Memory B cell (primary cell): ENCODE data around the gene KDM2A.

Source experiments
- ATAC-seq: fragments of 150-1000 bp; cut with Tn5 transposase; 2 replicates; pipeline ENCODE4 v1.10.0; 2021; ENCODE audit warnings: low read depth, mild to moderate bottlenecking, moderate library complexity
- DNase-seq, 2 donors: peaks; one replicate each; pipeline ENCODE4 v3.0.0; 2022; ENCODE audit warnings: low spot score in 2 of 2
- H3K27ac Mint-ChIP-seq: one replicate; pipeline ENCODE4 v1.8.0; 2022; ENCODE audit warnings: mild to moderate bottlenecking, moderate library complexity, mixed read lengths
- H3K27me3 Mint-ChIP-seq: one replicate; pipeline ENCODE4 v1.8.0; 2022; ENCODE audit warnings: mixed read lengths
- H3K36me3 Mint-ChIP-seq: one replicate; pipeline ENCODE4 v1.8.0; 2022; ENCODE audit warnings: mild to moderate bottlenecking, mixed read lengths
- H3K4me1 Mint-ChIP-seq: one replicate; pipeline ENCODE4 v1.8.0; 2022; ENCODE audit warnings: mixed read lengths
- H3K4me3 Mint-ChIP-seq: one replicate; pipeline ENCODE4 v1.8.0; 2022; ENCODE audit warnings: mild to moderate bottlenecking, moderate library complexity, mixed read lengths
- H3K9me3 Mint-ChIP-seq: one replicate; pipeline ENCODE4 v1.8.0; 2022; ENCODE audit warnings: mixed read lengths

The KDM2A gene

GRCh38 chr11:67118801-67119584, at the start of gene KDM2A:
TSS of gene KDM2A (plus strand) at chr11:67119263. CDS start at chr11:67121317, 2,054 bp downstream.
- Mint-ChIP-seq H3K27ac (peak within 1 kb of the TSS; percentile 96), H3K9me3 (no peaks in the 10 kb centered on the region), H3K36me3 (peaks cover 9% of the 10 kb centered on the region), H3K4me1 (peaks cover 30% of the 10 kb centered on the region), H3K27me3 (no peaks in the 10 kb centered on the region), H3K4me3 (peak within 1 kb of the TSS; percentile 99)
- ATAC-seq: peak; percentile 74
- DNase-seq: peak; percentile 87 to 92

- ATAC-seq (peak; percentile 78), DNase-seq (peak; percentile 49 to 62)
- Mint-ChIP-seq H3K36me3 (no peaks in the 10 kb centered on the region), H3K9me3 (no peaks in the 10 kb centered on the region), H3K4me3 (peak overlapping the region; percentile 34), H3K4me1 (no peaks in the 10 kb centered on the region), H3K27me3 (peaks cover 10% of the 10 kb centered on the region), H3K27ac (no peak overlapping the region)
These were observed 47.4 kb upstream of the KDM2A start for GRCh38 chr11:67071420-67072284.

GRCh38 chr11:67072295-67072694, 46.8 kb upstream of the KDM2A start:
- no peaks in the 10 kb centered on the region for H3K9me3 Mint-ChIP-seq
- no peak for ATAC-seq
- no peaks in the 10 kb centered on the region for H3K36me3 Mint-ChIP-seq
- peaks cover 11% of the 10 kb centered on the region for H3K27me3 Mint-ChIP-seq
- no peak overlapping the region for H3K4me3 Mint-ChIP-seq
- no peak overlapping the region for H3K27ac Mint-ChIP-seq
- no peak for DNase-seq
- no peaks in the 10 kb centered on the region for H3K4me1 Mint-ChIP-seq

GRCh38 chr11:67073908-67074307, 45.2 kb upstream of the KDM2A start:
- no peak overlapping the region for H3K4me3 Mint-ChIP-seq
- no peak for DNase-seq
- no peak for ATAC-seq
- no peaks in the 10 kb centered on the region for H3K4me1 Mint-ChIP-seq
- no peaks in the 10 kb centered on the region for H3K36me3 Mint-ChIP-seq
- H3K27ac Mint-ChIP-seq: no peak overlapping the region
- H3K9me3 Mint-ChIP-seq: no peaks in the 10 kb centered on the region
- peaks cover 9% of the 10 kb centered on the region for H3K27me3 Mint-ChIP-seq

GRCh38 chr11:67076202-67076601, 42.9 kb upstream of the KDM2A start:
- Mint-ChIP-seq H3K27me3 (peaks cover 15% of the 10 kb centered on the region), H3K4me3 (no peak overlapping the region), H3K36me3 (no peaks in the 10 kb centered on the region), H3K9me3 (no peaks in the 10 kb centered on the region), H3K4me1 (no peaks in the 10 kb centered on the region), H3K27ac (no peak overlapping the region)
- DNase-seq: no peak
- no peak for ATAC-seq

- Mint-ChIP-seq H3K4me3 (no peak overlapping the region), H3K9me3 (no peaks in the 10 kb centered on the region), H3K27ac (no peak overlapping the region), H3K36me3 (no peaks in the 10 kb centered on the region), H3K27me3 (peaks cover 16% of the 10 kb centered on the region), H3K4me1 (peaks cover 8% of the 10 kb centered on the region)
- ATAC-seq (no peak), DNase-seq (no peak)
These were observed 39.9 kb upstream of the KDM2A start for GRCh38 chr11:67079065-67079705.

GRCh38 chr11:67082071-67082791, 36.8 kb upstream of the KDM2A start:
- peaks cover 8% of the 10 kb centered on the region for H3K4me1 Mint-ChIP-seq
- ATAC-seq (peak; percentile 23), DNase-seq (no peak)
- no peaks in the 10 kb centered on the region for H3K36me3 Mint-ChIP-seq
- peak overlapping the region; percentile 53 for H3K4me3 Mint-ChIP-seq
- peaks cover 12% of the 10 kb centered on the region for H3K27me3 Mint-ChIP-seq
- H3K9me3 Mint-ChIP-seq: no peaks in the 10 kb centered on the region
- peak overlapping the region; percentile 67 for H3K27ac Mint-ChIP-seq

- peaks cover 8% of the 10 kb centered on the region for H3K4me1 Mint-ChIP-seq
- H3K9me3 Mint-ChIP-seq: no peaks in the 10 kb centered on the region
- no peak overlapping the region for H3K27ac Mint-ChIP-seq
- no peaks in the 10 kb centered on the region for H3K36me3 Mint-ChIP-seq
- ATAC-seq (no peak), DNase-seq (no peak)
- peaks cover 9% of the 10 kb centered on the region for H3K27me3 Mint-ChIP-seq
- no peak overlapping the region for H3K4me3 Mint-ChIP-seq
These were observed 35.2 kb upstream of the KDM2A start for GRCh38 chr11:67083786-67084366.

- no peak for ATAC-seq
- no peaks in the 10 kb centered on the region for H3K36me3 Mint-ChIP-seq
- peaks cover 8% of the 10 kb centered on the region for H3K4me1 Mint-ChIP-seq
- H3K27me3 Mint-ChIP-seq: peaks cover 3% of the 10 kb centered on the region
- H3K27ac Mint-ChIP-seq: no peak overlapping the region
- no peaks in the 10 kb centered on the region for H3K9me3 Mint-ChIP-seq
- H3K4me3 Mint-ChIP-seq: no peak overlapping the region
- no peak for DNase-seq
These were observed 33.4 kb upstream of the KDM2A start for GRCh38 chr11:67085617-67086016.

GRCh38 chr11:67090717-67091116, 28.3 kb upstream of the KDM2A start:
- Mint-ChIP-seq H3K27ac (no peak overlapping the region), H3K27me3 (no peaks in the 10 kb centered on the region)

GRCh38 chr11:67095214-67095507, 23.9 kb upstream of the KDM2A start:
- Mint-ChIP-seq H3K27ac (no peak overlapping the region), H3K27me3 (no peaks in the 10 kb centered on the region), H3K4me1 (peaks cover 13% of the 10 kb centered on the region), H3K4me3 (no peak overlapping the region), H3K36me3 (no peaks in the 10 kb centered on the region), H3K9me3 (no peaks in the 10 kb centered on the region)
- ATAC-seq: no peak
- no peak for DNase-seq

More at GRCh38 chr11:67090717-67091116, 28.3 kb upstream of the KDM2A start:
- peaks cover 2% of the 10 kb centered on the region for H3K4me1 Mint-ChIP-seq
- H3K4me3 Mint-ChIP-seq: no peak overlapping the region
- H3K9me3 Mint-ChIP-seq: no peaks in the 10 kb centered on the region
- ATAC-seq (no peak), DNase-seq (no peak)
- H3K36me3 Mint-ChIP-seq: no peaks in the 10 kb centered on the region

- H3K27me3 Mint-ChIP-seq: no peaks in the 10 kb centered on the region
- no peak overlapping the region for H3K27ac Mint-ChIP-seq
- H3K36me3 Mint-ChIP-seq: no peaks in the 10 kb centered on the region
- no peaks in the 10 kb centered on the region for H3K9me3 Mint-ChIP-seq
- H3K4me3 Mint-ChIP-seq: no peak overlapping the region
- DNase-seq: no peak
- ATAC-seq: no peak
- H3K4me1 Mint-ChIP-seq: peaks cover 19% of the 10 kb centered on the region
These were observed 20.1 kb upstream of the KDM2A start for GRCh38 chr11:67098799-67099429.

- Mint-ChIP-seq H3K4me3 (no peak overlapping the region), H3K27me3 (no peaks in the 10 kb centered on the region), H3K9me3 (no peaks in the 10 kb centered on the region), H3K27ac (peak overlapping the region; percentile 45), H3K4me1 (peaks cover 19% of the 10 kb centered on the region), H3K36me3 (no peaks in the 10 kb centered on the region)
- DNase-seq (no peak), ATAC-seq (peak; percentile 78)
These were observed 19.2 kb upstream of the KDM2A start for GRCh38 chr11:67099831-67100324.
